AG09319 (cell line): ENCODE results near the gene AANAT.

Source experiments
- DNase-seq: peaks from one replicate; pipeline ENCODE4 v3.0.0-alpha.2; 2010; ENCODE audit warnings: low read depth; ENCODE audit errors: extremely low read depth
- TF ChIP-seq, protein P1 (sequence below): IDR thresholded peaks from 2 replicates; pipeline ENCODE4 v1.5.1; 2011; ENCODE audit warnings: low read depth, mild to moderate bottlenecking, inconsistent platforms, low read length, moderate library complexity

The AANAT gene

DNA sequence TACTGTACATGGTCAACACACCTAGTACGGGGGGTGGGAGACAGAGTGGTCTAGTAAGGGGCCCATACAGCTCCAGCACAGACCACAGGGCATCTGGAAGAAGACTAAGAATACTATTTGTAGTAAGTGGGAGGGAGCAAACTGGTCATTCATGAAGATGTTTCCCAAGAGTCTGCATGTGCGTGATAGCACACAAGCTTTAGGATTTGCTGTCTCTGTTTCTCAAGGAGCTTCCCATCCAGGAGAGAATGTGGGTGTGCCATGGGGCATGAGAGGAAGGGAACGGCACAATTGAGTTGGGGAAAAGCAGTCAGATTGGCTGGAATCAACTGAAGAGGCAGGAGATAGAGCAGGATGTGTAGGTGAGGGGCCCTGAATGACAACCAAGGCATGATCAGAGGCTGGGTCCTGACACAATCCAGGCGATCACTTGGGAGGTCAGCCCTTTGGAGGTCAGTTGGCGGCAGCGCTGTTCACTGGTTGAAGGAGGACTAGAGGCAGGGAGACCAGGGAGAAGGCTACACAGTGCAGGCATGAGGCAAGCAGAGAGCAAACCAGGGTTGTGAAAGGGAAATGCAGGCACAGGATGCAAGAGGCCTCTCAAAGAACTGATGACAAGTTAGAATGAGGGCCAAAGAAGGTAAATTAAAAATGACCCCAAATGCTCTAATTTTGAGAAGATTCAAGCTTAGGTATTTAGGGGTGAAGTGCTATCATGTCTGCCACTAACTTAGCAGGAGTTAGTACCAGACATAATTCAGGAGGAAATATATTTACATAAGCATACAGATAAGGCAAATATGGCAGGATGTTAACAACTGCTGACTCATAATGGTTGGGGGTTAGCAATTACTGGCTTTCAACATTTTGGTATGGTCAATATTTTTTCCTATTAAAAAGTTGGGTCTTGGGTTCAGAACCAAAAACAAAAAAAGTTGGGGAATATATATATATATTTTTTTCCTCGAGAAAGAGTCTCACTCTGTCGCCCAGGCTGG lies 24.8 kb upstream of the AANAT start:
- TF ChIP-seq, protein P1, sequence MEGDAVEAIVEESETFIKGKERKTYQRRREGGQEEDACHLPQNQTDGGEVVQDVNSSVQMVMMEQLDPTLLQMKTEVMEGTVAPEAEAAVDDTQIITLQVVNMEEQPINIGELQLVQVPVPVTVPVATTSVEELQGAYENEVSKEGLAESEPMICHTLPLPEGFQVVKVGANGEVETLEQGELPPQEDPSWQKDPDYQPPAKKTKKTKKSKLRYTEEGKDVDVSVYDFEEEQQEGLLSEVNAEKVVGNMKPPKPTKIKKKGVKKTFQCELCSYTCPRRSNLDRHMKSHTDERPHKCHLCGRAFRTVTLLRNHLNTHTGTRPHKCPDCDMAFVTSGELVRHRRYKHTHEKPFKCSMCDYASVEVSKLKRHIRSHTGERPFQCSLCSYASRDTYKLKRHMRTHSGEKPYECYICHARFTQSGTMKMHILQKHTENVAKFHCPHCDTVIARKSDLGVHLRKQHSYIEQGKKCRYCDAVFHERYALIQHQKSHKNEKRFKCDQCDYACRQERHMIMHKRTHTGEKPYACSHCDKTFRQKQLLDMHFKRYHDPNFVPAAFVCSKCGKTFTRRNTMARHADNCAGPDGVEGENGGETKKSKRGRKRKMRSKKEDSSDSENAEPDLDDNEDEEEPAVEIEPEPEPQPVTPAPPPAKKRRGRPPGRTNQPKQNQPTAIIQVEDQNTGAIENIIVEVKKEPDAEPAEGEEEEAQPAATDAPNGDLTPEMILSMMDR = no peak
- no peak for DNase-seq

DNA sequence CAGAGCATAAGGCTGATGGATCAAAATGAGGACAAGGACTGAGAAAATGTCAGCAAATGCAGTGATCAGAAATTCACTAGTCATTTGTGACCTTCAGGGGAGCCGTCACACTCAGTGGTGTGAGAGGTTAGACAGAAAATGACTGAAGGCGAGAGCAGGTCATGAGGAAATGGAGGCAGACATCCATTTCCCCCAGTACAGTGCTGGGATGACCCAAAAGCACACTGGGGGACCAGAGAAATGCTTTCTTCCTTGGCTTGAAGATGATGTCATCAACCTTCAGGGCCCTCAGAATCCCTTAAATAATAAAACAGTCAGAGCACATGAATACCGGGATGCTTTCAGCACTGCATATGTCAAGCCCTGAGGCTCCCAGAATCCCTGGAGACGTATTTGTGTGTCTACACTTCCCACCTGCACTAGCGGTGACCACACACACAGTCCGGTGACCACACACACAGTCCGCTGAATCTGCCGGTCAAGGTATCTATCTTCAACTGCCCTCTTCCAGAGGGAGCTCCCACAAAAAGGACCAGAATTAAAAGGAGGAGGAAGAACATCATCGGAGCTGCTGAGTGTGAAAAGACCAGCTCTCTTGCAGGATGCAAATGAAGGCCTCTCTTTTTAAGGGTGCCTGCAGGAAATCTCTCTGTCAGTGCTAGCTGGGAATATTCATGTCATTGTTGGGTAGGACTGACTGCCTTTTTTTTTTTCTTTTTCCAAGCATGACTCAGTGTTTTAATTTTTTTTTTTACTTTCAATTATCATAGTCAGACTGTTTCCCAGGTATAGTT lies 22.7 kb upstream of the AANAT start:
- DNase-seq = no peak
- TF ChIP-seq, protein P1 = no peak

- no peak for DNase-seq
- TF ChIP-seq, protein P1 = no peak
Measured at GRCh38 chr17:76445697-76446448, 21.5 kb upstream of the AANAT start.

GRCh38 chr17:76446449-76447231 lies 20.8 kb upstream of the AANAT start:
- DNase-seq = no peak
- TF ChIP-seq, protein P1 = no peak

- DNase-seq = no peak
Measured at GRCh38 chr17:76447931-76448652, 19.3 kb upstream of the AANAT start.

More at GRCh38 chr17:76447931-76448652, 19.3 kb upstream of the AANAT start:
- TF ChIP-seq, protein P1 = no peak
